CD4-positive, alpha-beta memory T cell (primary cell): ENCODE data around the gene RTP2. TPM values are rescaled to one million over a fixed set of nuclear protein-coding genes. Genes with fewer than 3 reads are reported as not detected.
A peak's percentile ranks its signal among the peaks of the same experiment; 100 is the strongest.

Experiments used
- CTCF ChIA-PET: fragments of 350-600 bp; sonication (Branson Sonifier 250); formaldehyde crosslinking; loops from one replicate; lab custom pipeline; 2021; ENCODE audit warnings: inconsistent platforms; ENCODE audit not compliant: partially characterized antibody; lab: Charles Lee
- POLR2A ChIA-PET: fragments of 350-600 bp; sonication (Branson Sonifier 250); formaldehyde crosslinking; loops from one replicate; lab custom pipeline; 2021; ENCODE audit not compliant: partially characterized antibody; lab: Charles Lee
- DNase-seq, 5 donors: peaks; one replicate each; pipeline versions ENCODE4 v3.0.0 to v3.0.0-alpha.2; 2020 to 2022; ENCODE audit warnings: mixed read lengths in 1 of 5
- H3K27ac ChIP-seq: one replicate; pipeline ENCODE4 v1.7.0; 2013; ENCODE audit warnings: low read depth, low read length
- H3K27me3 ChIP-seq: 2 replicates; pipeline ENCODE4 v1.7.0; 2013; ENCODE audit warnings: mild to moderate bottlenecking, low read length, moderate library complexity; ENCODE audit not compliant: insufficient read depth
- H3K36me3 ChIP-seq: 2 replicates; pipeline ENCODE4 v1.7.0; 2013; ENCODE audit warnings: mild to moderate bottlenecking, low read length, moderate library complexity; ENCODE audit not compliant: insufficient read depth
- H3K4me1 ChIP-seq: 2 replicates; pipeline ENCODE4 v1.7.0; 2013; ENCODE audit warnings: mild to moderate bottlenecking, low read length, moderate library complexity; ENCODE audit not compliant: insufficient read depth
- H3K4me3 ChIP-seq, 2 donors: one replicate each; pipeline ENCODE4 v1.7.0; 2013; ENCODE audit warnings: low read length in 2 of 2, mild to moderate bottlenecking in 1 of 2
- H3K9me3 ChIP-seq, 2 donors: one replicate each; pipeline ENCODE4 v1.7.0; 2013; ENCODE audit warnings: low read length in 2 of 2, control low read depth in 1 of 2; ENCODE audit not compliant: control insufficient read depth in 1 of 2
- H3K27ac Mint-ChIP-seq, 7 donors: one replicate each; pipeline ENCODE4 v1.8.0; 2020 to 2021; ENCODE audit warnings: mixed read lengths in 7 of 7, mild to moderate bottlenecking in 6 of 7, inconsistent platforms in 3 of 7, moderate library complexity in 3 of 7
- H3K27me3 Mint-ChIP-seq, 2 donors: one replicate each; pipeline ENCODE4 v1.8.0; 2020 to 2021; ENCODE audit warnings: mixed read lengths in 2 of 2
- H3K36me3 Mint-ChIP-seq, 2 donors: one replicate each; pipeline ENCODE4 v1.8.0; 2020 to 2021; ENCODE audit warnings: mixed read lengths in 2 of 2, inconsistent platforms in 1 of 2, mild to moderate bottlenecking in 1 of 2
- H3K4me1 Mint-ChIP-seq, 4 donors: one replicate each; pipeline ENCODE4 v1.8.0; 2020 to 2021; ENCODE audit warnings: mixed read lengths in 4 of 4, mild to moderate bottlenecking in 1 of 4
- H3K4me3 Mint-ChIP-seq, 8 donors: one replicate each; pipeline ENCODE4 v1.8.0; 2020 to 2021; ENCODE audit warnings: mixed read lengths in 8 of 8, mild to moderate bottlenecking in 7 of 8, moderate library complexity in 6 of 8, inconsistent platforms in 3 of 8
- H3K9me3 Mint-ChIP-seq, 8 donors: one replicate each; pipeline ENCODE4 v1.8.0; 2020 to 2021; ENCODE audit warnings: mixed read lengths in 8 of 8, mild to moderate bottlenecking in 5 of 8, inconsistent platforms in 3 of 8, moderate library complexity in 1 of 8
- intact Hi-C: fragments of 100-400 bp; cut with micrococcal nuclease; formaldehyde crosslinking; loops from one replicate; pipeline ENCODE4 v1.15.1; 2023
- polyA plus RNA-seq, 2 donors: library from polyadenylated mRNA; unstranded; fragments of 300-500 nt; fragmentation: Illumina TruSeq; gene quantifications; one replicate each; pipeline ENCODE4 v1.2.3, GENCODE V29; 2021
- total RNA-seq, 2 experiments: library from RNA; stranded (reverse); gene quantifications; one replicate each; pipeline ENCODE4 v1.2.3, GENCODE V29; 2021

RTP2 gene
- total and polyA plus RNA-seq, 4 experiments from 2014 or later: not detected

DNA sequence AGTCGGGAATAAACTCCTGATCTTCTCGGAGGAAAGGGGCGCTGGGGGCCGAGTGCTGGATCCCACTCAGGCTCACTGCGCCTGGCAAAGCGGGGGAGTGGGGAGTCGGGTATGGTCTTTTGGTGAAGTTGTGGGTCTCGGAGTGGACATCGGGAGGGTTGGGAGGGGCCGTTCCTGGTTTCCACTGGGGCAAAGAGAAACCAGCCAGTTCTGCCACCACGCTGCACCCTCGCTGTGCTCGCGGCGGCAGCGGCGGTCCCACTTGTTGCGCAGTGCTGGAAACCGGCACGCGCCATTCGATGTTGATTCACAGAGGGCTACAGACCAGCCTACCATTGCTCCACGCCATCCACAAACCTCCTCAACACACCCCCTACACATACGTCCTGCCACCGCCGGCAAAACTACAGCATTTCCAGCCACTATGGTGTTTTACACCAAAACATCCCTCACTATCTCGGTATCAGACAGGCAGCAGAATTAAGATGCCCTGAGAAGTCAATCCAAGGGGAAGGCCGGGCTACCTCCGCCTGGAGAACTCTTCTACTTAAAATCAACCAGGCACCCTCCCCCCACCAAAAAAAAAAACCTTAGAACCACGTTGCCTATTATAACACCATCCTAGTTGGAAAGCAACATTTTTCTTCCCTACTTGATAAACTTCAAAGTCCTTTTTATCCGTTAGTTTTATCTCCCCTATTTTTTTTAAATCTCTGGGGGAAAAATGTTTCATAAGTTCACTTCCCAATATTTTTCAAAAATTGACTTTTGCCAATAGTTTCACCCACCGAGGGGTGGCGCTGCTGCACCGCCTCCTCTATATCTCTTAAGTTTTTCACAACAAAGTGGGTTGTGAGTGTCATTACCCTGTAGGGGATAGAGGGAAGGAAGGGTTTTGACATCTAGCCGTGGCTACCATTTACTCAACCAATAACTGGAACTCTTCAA lies 39.3 kb upstream of the RTP2 start:
- Mint-ChIP-seq H3K4me1 (peaks cover 27 to 77% (median 41%) of the 10 kb centered on the region in 4 donors), H3K27ac (peak overlapping the region; percentile 94 to 99 (median 96)), H3K4me3 (peak overlapping the region; percentile 95 to 99 (median 96)), H3K9me3 (peaks cover 0 to 4% (median 0%) of the 10 kb centered on the region in 8 donors), H3K27me3 (no peaks in the 10 kb centered on the region), H3K36me3 (peaks cover 0 to 35% of the 10 kb centered on the region in 2 donors)
- H3K9me3 ChIP-seq: no peaks in the 10 kb centered on the region
- no peaks in the 10 kb centered on the region for H3K36me3 ChIP-seq
- intact Hi-C loops: loop anchor here (1.0 to 10.0 kb wide), 13 partner anchors 91 to 1093 kb away; no protein-coding TSS in a partner anchor
- peak overlapping the region; percentile 88 to 92 for H3K4me3 ChIP-seq
- DNase-seq: peak; percentile 69 to 75 (median 72)
- POLR2A ChIA-PET: interaction anchor here (0.6 to 5.4 kb wide), 24 partner anchors 35 to 1403 kb away, joined by 3 to 90 read pairs (median 7); partner anchors contain the start of gene LPP
- CTCF ChIA-PET: interaction anchor here (0.6 to 12.2 kb wide), 112 partner anchors 7 to 1614 kb away, joined by 3 to 729 read pairs (median 6); partner anchors contain the start of gene LPP
- no peaks in the 10 kb centered on the region for H3K27me3 ChIP-seq
- peak overlapping the region; percentile 82 for H3K27ac ChIP-seq
- peaks cover 41% of the 10 kb centered on the region for H3K4me1 ChIP-seq

DNA sequence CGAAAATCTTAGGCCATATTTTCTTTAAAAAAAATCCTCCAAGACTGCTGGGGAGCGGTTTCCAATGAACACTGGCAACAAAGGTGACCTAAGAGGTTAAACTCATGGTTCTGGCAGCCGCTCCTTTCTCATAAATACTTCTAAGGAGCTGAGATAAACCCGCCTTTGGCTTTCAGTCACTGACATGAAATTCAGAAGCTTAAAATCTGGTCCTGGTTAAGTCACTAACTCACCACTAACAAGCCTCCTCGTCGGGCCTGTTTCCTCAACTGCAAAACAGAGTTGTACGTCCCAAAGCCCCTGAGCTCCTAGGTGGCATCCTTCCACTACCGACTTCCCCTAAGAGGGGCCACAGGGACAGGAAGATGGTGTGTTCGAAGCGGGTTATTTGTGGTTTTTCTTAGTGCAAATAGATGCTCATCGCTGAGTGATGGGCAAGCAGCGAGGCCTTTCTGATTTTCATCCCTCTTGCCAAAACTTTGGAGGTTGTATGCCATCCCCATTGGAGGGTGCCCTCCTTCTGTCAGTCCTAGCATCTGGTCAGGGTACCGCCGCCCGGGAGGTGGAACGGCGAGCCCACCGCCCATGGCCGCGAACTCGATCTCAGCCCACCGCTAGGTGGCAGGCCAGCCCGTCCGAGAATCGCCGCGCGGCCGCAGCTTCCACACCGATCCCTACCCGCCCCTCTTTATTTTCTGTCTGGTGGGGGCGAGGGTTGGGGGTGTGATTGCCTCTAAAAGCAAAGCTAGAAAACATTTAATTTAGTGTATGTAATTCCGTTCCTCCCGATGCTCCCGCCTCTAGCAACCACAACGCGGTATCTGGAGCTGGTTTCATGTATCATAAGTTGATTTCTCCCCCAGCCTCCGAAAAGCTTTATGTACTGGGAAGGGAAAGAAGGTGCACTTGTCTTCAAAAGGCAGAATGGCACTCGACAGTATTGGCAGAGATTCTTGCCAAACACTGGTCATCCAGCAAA lies 38.4 kb upstream of the RTP2 start:
- Mint-ChIP-seq H3K27me3 (no peaks in the 10 kb centered on the region), H3K27ac (peak overlapping the region; percentile 94 to 99 (median 96)), H3K4me3 (peak overlapping the region; percentile 95 to 99 (median 96)), H3K36me3 (peaks cover 0 to 34% of the 10 kb centered on the region in 2 donors), H3K4me1 (peaks cover 23 to 71% (median 38%) of the 10 kb centered on the region in 4 donors), H3K9me3 (peaks cover 0 to 4% (median 0%) of the 10 kb centered on the region in 8 donors)
- ChIA-PET CTCF (interaction anchor here (0.6 to 12.2 kb wide), 172 partner anchors 8 to 1615 kb away, joined by 3 to 729 read pairs (median 5); partner anchors contain the start of gene LPP), POLR2A (interaction anchor here (0.6 to 5.4 kb wide), 33 partner anchors 36 to 1408 kb away, joined by 3 to 90 read pairs (median 5); partner anchors contain the start of genes LPP and RTP4)
- Histone ChIP-seq H3K4me3 (peak overlapping the region; percentile 88 to 92), H3K9me3 (no peaks in the 10 kb centered on the region), H3K4me1 (peaks cover 35% of the 10 kb centered on the region), H3K27me3 (no peaks in the 10 kb centered on the region), H3K27ac (peak overlapping the region; percentile 73), H3K36me3 (no peaks in the 10 kb centered on the region)
- peak; percentile 59 to 71 (median 62) for DNase-seq
- intact Hi-C loops: loop anchor here (1.0 to 10.0 kb wide), 7 partner anchors 92 to 1392 kb away; no protein-coding TSS in a partner anchor

DNA sequence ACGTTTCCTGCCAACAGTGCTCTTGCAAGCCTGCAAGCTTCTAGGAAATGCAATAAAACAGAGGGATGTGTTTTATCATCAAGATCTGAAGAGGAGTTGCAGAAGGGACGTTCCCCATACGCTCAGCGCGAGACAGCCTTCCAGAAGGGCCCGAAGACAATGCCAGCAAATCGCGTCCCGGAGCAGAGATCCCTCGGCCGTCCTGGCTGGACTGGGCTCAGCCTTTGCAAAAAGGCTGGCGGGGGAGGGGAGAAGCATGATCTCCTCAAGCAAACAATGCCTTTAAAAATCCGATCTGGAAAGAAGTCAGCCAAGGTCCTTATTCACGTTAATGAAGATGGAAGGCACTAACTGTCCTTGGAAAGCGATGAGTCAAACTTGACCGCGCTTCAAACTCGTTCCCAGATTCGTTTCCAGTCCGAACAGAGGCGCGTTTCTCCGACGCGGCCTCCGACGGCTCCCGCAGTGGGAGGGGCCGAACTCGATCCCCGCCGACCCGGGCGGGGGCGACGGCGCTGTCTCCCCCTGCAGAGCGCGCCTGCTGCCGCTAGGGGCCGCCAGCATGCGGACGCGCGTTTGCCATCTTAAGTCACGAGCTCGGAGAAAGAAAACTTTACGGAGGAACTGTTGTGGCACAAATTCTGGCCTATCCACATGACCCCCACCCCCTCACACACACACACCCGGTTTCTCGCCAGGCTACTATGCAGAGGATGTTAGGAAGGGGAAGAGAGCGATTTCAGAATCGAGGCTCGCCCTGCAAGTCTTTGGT lies 37.4 kb upstream of the RTP2 start:
- Mint-ChIP-seq H3K36me3 (peaks cover 0 to 28% of the 10 kb centered on the region in 2 donors), H3K27ac (peak overlapping the region; percentile 94 to 99 (median 96)), H3K27me3 (no peaks in the 10 kb centered on the region), H3K9me3 (peaks cover 0 to 4% (median 0%) of the 10 kb centered on the region in 8 donors), H3K4me3 (peak overlapping the region; percentile 95 to 99 (median 96)), H3K4me1 (peaks cover 22 to 64% (median 36%) of the 10 kb centered on the region in 4 donors)
- peaks cover 34% of the 10 kb centered on the region for H3K4me1 ChIP-seq
- H3K36me3 ChIP-seq: no peaks in the 10 kb centered on the region
- peak overlapping the region; percentile 73 for H3K27ac ChIP-seq
- peak overlapping the region; percentile 88 to 89 for H3K4me3 ChIP-seq
- DNase-seq: peak; percentile 77 to 83 (median 78)
- ChIA-PET POLR2A (interaction anchor here (0.9 to 5.4 kb wide), 35 partner anchors 9 to 1802 kb away, joined by 3 to 90 read pairs (median 5); partner anchors contain the start of genes EIF4A2, LPP, RTP4 and TRA2B), CTCF (interaction anchor here (0.6 to 12.2 kb wide), 159 partner anchors 9 to 1582 kb away, joined by 3 to 729 read pairs (median 5); partner anchors contain the start of gene LPP)
- H3K9me3 ChIP-seq: no peaks in the 10 kb centered on the region
- intact Hi-C loops: loop anchor here (1.0 to 10.0 kb wide), 11 partner anchors 93 to 1585 kb away; no protein-coding TSS in a partner anchor
- no peaks in the 10 kb centered on the region for H3K27me3 ChIP-seq

DNA sequence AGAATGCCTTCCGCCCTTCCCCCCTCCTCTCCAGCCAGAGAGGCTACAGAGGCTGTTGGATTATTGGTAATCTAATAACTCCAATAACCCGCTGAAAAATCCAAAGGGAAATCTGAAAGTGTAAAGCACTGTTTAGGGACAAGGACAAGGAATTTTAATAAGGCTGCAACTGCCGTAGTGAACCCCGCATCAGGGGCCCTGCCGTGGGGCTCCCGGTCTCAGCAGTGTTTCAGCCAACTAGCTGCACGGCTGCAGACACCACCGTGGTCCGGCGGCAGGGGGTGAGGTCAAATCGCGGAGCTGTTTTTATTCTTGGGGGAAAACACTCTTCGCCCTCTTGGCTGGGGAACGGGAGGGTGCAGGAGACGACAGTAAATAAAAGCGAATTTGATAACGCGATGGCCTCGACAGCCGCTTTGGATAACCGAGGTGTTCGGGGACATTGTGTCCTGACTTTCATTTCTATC lies 36.8 kb upstream of the RTP2 start:
- DNase-seq: peak in 4 of 5 donors; percentile 31 to 58 (median 40)
- ChIA-PET CTCF (interaction anchor here (0.7 to 12.2 kb wide), 58 partner anchors 8 to 1549 kb away, joined by 3 to 729 read pairs (median 8); partner anchors contain the start of gene LPP), POLR2A (interaction anchor here (0.6 to 5.4 kb wide), 26 partner anchors 9 to 1801 kb away, joined by 3 to 90 read pairs (median 5); partner anchors contain the start of genes EIF4A2, LPP, RTP4 and TRA2B)
- H3K27ac Mint-ChIP-seq: peak overlapping the region; percentile 77 to 99 (median 94)
- H3K4me3 Mint-ChIP-seq: peak overlapping the region; percentile 95 to 99 (median 96)
- H3K36me3 ChIP-seq: no peaks in the 10 kb centered on the region
- peak overlapping the region; percentile 73 for H3K27ac ChIP-seq
- peaks cover 0 to 4% (median 0%) of the 10 kb centered on the region in 8 donors for H3K9me3 Mint-ChIP-seq
- H3K4me3 ChIP-seq: peak overlapping the region; percentile 88 to 89
- peaks cover 22 to 59% (median 36%) of the 10 kb centered on the region in 4 donors for H3K4me1 Mint-ChIP-seq
- no peaks in the 10 kb centered on the region for H3K27me3 ChIP-seq
- H3K4me1 ChIP-seq: peaks cover 34% of the 10 kb centered on the region
- no peaks in the 10 kb centered on the region for H3K9me3 ChIP-seq
- no peaks in the 10 kb centered on the region for H3K27me3 Mint-ChIP-seq
- H3K36me3 Mint-ChIP-seq: peaks cover 0 to 22% of the 10 kb centered on the region in 2 donors
- intact Hi-C loops: loop anchor here (1.0 to 2.0 kb wide), 4 partner anchors 1215 to 1586 kb away; no protein-coding TSS in a partner anchor

DNA sequence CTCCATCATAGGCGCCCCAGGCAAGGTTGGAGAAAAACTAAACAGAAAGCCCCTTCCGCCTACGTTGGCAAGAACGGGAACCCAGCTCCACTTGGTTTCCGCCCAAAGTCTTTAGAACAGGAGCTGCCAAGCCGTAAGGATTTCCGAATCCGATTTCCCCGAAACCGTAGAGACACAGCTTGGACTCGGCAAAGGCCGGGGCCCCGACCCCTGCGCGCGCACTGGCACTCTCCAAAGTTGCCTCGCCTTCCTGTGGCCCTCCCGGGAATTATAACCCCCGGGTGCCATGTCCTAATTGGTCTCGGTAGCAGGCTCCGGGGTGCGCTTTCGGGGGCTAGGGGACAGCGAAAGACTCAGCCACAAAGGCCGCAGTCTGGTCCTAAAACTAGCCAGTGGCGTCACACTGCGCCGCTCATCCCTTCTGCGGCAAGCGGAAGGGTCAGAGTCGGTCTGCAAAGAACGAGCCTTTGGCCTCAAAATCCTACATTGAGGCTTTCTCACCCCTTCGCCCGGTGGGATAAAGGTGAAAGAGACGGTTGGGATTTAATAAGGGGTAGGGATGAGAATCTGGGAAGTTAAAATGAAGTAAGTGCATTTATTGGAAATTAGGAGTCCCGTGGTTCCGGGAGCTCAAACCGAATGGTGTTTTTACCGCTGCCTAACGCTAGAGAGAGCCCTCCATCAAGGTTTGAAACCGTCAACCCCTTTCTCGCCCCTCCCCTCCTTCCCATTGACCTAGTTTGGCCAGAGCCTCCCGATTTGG lies 36.2 kb upstream of the RTP2 start:
- Mint-ChIP-seq H3K27ac (peak overlapping the region; percentile 77 to 99 (median 94)), H3K36me3 (peaks cover 0 to 20% of the 10 kb centered on the region in 2 donors), H3K4me1 (peaks cover 22 to 58% (median 36%) of the 10 kb centered on the region in 4 donors), H3K4me3 (peak overlapping the region; percentile 95 to 99 (median 96)), H3K27me3 (no peaks in the 10 kb centered on the region), H3K9me3 (peaks cover 0 to 4% (median 0%) of the 10 kb centered on the region in 8 donors)
- POLR2A ChIA-PET: interaction anchor here (0.6 to 5.4 kb wide), 23 partner anchors 8 to 1801 kb away, joined by 3 to 90 read pairs (median 5); partner anchors contain the start of genes EIF4A2, LPP, RTP4 and TRA2B
- Histone ChIP-seq H3K9me3 (no peaks in the 10 kb centered on the region), H3K27ac (peak overlapping the region; percentile 73), H3K36me3 (no peaks in the 10 kb centered on the region), H3K27me3 (no peaks in the 10 kb centered on the region), H3K4me3 (peak overlapping the region; percentile 88 to 89), H3K4me1 (peaks cover 34% of the 10 kb centered on the region)
- DNase-seq: peak; percentile 65 to 78 (median 67)
- CTCF ChIA-PET: interaction anchor here (0.6 to 12.2 kb wide), 57 partner anchors 8 to 1435 kb away, joined by 3 to 729 read pairs (median 6); partner anchors contain the start of gene LPP
- intact Hi-C loops: loop anchor here (1.0 to 2.0 kb wide), 5 partner anchors 1216 to 1586 kb away; no protein-coding TSS in a partner anchor
